HepG2 (cell line): Measurements from ENCODE around the gene TRRAP. TPM values are rescaled to one million over a fixed set of nuclear protein-coding genes. Genes with fewer than 3 reads are reported as not detected.
A peak's percentile ranks its signal among the peaks of the same experiment; 100 is the strongest.

Experiments
- ATAC-seq: fragments of 200-7000 bp; cut with Tn5 transposase; 3 replicates; pipeline ENCODE4 v1.9.1; 2020; ENCODE audit warnings: mild to moderate bottlenecking, moderate library complexity
- BruUV-seq: library from RNA; stranded (reverse); fragments of 400-500 nt; replicated peaks from 2 replicates; lab custom pipeline; 2021; lab: Mats Ljungman, UMichigan
- CTCF ChIA-PET: fragments of 300-600 bp; formaldehyde crosslinking; extraction: SDS; loops from one replicate; lab custom pipeline; 2021; ENCODE audit warnings: low total read pairs, inconsistent platforms, low intra/inter-chr PET ratio; lab: Yijun Ruan, JAX
- POLR2A ChIA-PET: fragments of 350-600 bp; sonication (Branson Sonifier 250); formaldehyde crosslinking; loops from one replicate; lab custom pipeline; 2020; ENCODE audit warnings: antibody characterized with exemption, inconsistent platforms; lab: Yijun Ruan, JAX
- DNase-seq: peaks from one replicate; pipeline ENCODE4 v3.0.0-alpha.2; 2015; ENCODE audit warnings: low spot score
- FAIRE-seq: peaks from 3 replicates; lab custom pipeline; 2011; peaks lifted over from hg19 to GRCh38; lab: Jason Lieb, UNC
- H2AFZ ChIP-seq: one replicate; pipeline ENCODE4 v1.6.1; 2011; ENCODE audit warnings: low read length, inconsistent platforms
- H3K27ac ChIP-seq: fragments of 300-600 bp; 3 replicates; pipeline ENCODE4 v1.8.0; 2011; ENCODE audit warnings: mixed run types, mild to moderate bottlenecking, mixed read lengths, low read length, inconsistent platforms; ENCODE audit not compliant: insufficient read depth; ENCODE audit errors: extremely low read length
- H3K27me3 ChIP-seq, 2 experiments: fragments of 200-600 bp in 1 of 2; 2 replicates in 1 of 2; 3 replicates in 1 of 2; pipeline versions ENCODE4 v1.6.0 to v1.8.0; 2011; ENCODE audit warnings: low read length in 2 of 2, mild to moderate bottlenecking in 2 of 2, moderate library complexity in 2 of 2, inconsistent platforms in 1 of 2; ENCODE audit not compliant: insufficient read depth in 2 of 2, control insufficient read depth in 1 of 2
- H3K36me3 ChIP-seq, 2 experiments: fragments of 200-600 bp in 1 of 2; replicated peaks in 1 of 2; 2 replicates in 1 of 2; 3 replicates in 1 of 2; pipeline versions ENCODE4 v1.5.1 to v1.8.0; 2011; ENCODE audit warnings: low read length in 2 of 2, inconsistent platforms in 1 of 2; ENCODE audit not compliant: insufficient read depth in 2 of 2, control insufficient read depth in 1 of 2
- H3K4me1 ChIP-seq: 2 replicates; pipeline ENCODE4 v1.5.1; 2012; ENCODE audit warnings: low read length, inconsistent platforms; ENCODE audit not compliant: insufficient read depth
- H3K4me2 ChIP-seq: 2 replicates; pipeline ENCODE4 v1.6.0; 2011; ENCODE audit warnings: low read depth, low read length, inconsistent platforms
- H3K4me3 ChIP-seq, 3 experiments: fragments of 200-600 bp in 1 of 3; sonication (generic), shearing (Covaris generic) in 1 of 3; replicated peaks in 1 of 3; 2 replicates each; pipeline ENCODE4 v1.5.1; 2011 to 2016; ENCODE audit warnings: low read length in 3 of 3, inconsistent platforms in 2 of 3, low read depth in 2 of 3, mild to moderate bottlenecking in 2 of 3, control low read depth in 1 of 3, mixed read lengths in 1 of 3; ENCODE audit not compliant: insufficient read depth in 1 of 3
- H3K79me2 ChIP-seq: one replicate; pipeline ENCODE4 v1.6.1; 2011; ENCODE audit warnings: low read length, inconsistent platforms; ENCODE audit not compliant: insufficient read depth
- H3K9ac ChIP-seq: 2 replicates; pipeline ENCODE4 v1.6.0; 2011; ENCODE audit warnings: mild to moderate bottlenecking, low read depth, low read length, inconsistent platforms; ENCODE audit not compliant: insufficient read depth
- H3K9me3 ChIP-seq: 2 replicates; pipeline ENCODE4 v1.5.1; 2012; ENCODE audit warnings: mild to moderate bottlenecking, low read length
- H4K20me1 ChIP-seq: 2 replicates; pipeline ENCODE4 v1.6.0; 2011; ENCODE audit warnings: inconsistent platforms, mild to moderate bottlenecking, low read length, moderate library complexity; ENCODE audit not compliant: insufficient read depth
- FOXO1 ChIP-seq: sonication (generic); formaldehyde crosslinking; IDR thresholded peaks from 2 replicates; pipeline ENCODE4 v1.4.0; 2020; ENCODE audit warnings: missing genetic modification reagents
- HNF1A ChIP-seq, 2 experiments: sonication (generic) in 1 of 2; formaldehyde crosslinking in 1 of 2; IDR thresholded peaks; 2 replicates each; pipeline versions ENCODE4 v1.4.0 to v1.6.1; 2016 to 2020; ENCODE audit warnings: borderline replicate concordance in 1 of 2, low read depth in 1 of 2, mild to moderate bottlenecking in 1 of 2, missing genetic modification reagents in 1 of 2
- KAT8 ChIP-seq: IDR thresholded peaks from 2 replicates; pipeline ENCODE4 v1.6.1; 2016; ENCODE audit warnings: missing genetic modification reagents, missing compliant biosample characterization
- NFIC ChIP-seq: IDR thresholded peaks from 2 replicates; pipeline ENCODE4 v1.6.1; 2012; ENCODE audit warnings: mild to moderate bottlenecking, low read length, inconsistent platforms
- PCBP2 ChIP-seq: fragments of 200-400 bp; formaldehyde crosslinking; optimal IDR thresholded peaks from 2 replicates; pipeline ENCODE3; 2018; ENCODE audit warnings: low read length, low read depth; ENCODE audit not compliant: poor library complexity, severe bottlenecking
- SMARCC2 ChIP-seq: fragments of 450-650 bp; IDR thresholded peaks from 2 replicates; pipeline ENCODE4 v1.6.1; 2017; ENCODE audit warnings: antibody characterized with exemption, mild to moderate bottlenecking
- ZNF24 ChIP-seq: fragments of 450-650 bp; IDR thresholded peaks from 2 replicates; pipeline ENCODE4 v1.6.1; 2017; ENCODE audit warnings: antibody characterized with exemption, mild to moderate bottlenecking
- ZNF296 ChIP-seq: sonication (generic); formaldehyde crosslinking; conservative IDR thresholded peaks from 2 replicates; pipeline ENCODE4 v1.5.0; 2020; ENCODE audit warnings: mild to moderate bottlenecking, missing genetic modification reagents
- ZNF335 ChIP-seq: sonication (generic); formaldehyde crosslinking; IDR thresholded peaks from 2 replicates; pipeline ENCODE4 v1.4.0; 2020; ENCODE audit warnings: missing genetic modification reagents
- ZNF670 ChIP-seq: sonication (generic); formaldehyde crosslinking; IDR thresholded peaks from 2 replicates; pipeline ENCODE4 v1.8.0; 2022; ENCODE audit warnings: mild to moderate bottlenecking, missing genetic modification reagents, borderline replicate concordance
- ZNF747 ChIP-seq: sonication (generic); formaldehyde crosslinking; IDR thresholded peaks from 2 replicates; pipeline ENCODE4 v1.8.1; 2023; ENCODE audit warnings: missing genetic modification reagents, mild to moderate bottlenecking, borderline replicate concordance
- ZNF788 ChIP-seq: sonication (generic); formaldehyde crosslinking; IDR thresholded peaks from 2 replicates; pipeline ENCODE4 v1.5.0; 2020; ENCODE audit warnings: mild to moderate bottlenecking, missing genetic modification reagents, borderline replicate concordance
- WGBS: methylation state at CpG from one replicate; pipeline ENCODE4 v1.1.6; 2017; ENCODE audit warnings: low lambda C conversion rate; 5-methylcytosine and 5-hydroxymethylcytosine counted together
- in situ Hi-C: cut with HindIII; loops from 2 replicates; pipeline ENCODE4 v1.10.0; 2017; ENCODE audit warnings: low pct_unique_long_range_greater_than_20kb; ENCODE audit not compliant: extremely low pct_ligation_motif_present
- intact Hi-C: fragments of 100-400 bp; cut with micrococcal nuclease; formaldehyde crosslinking; loops from one replicate; pipeline ENCODE4 v1.10.0; 2022; ENCODE audit not compliant: unreplicated experiment
- polyA plus RNA-seq, 8 experiments: library from polyadenylated mRNA; depleted of rRNA in 3 of 8; stranded (reverse) in 7 of 8; unstranded in 1 of 8; fragments of >200 nt; fragmentation: Illumina TruSeq in 4 of 8; extraction: Trizol in 4 of 8; gene quantifications; 2 replicates each; pipeline versions ENCODE4 v1.2.1 to v1.2.3, GENCODE V29; 2011 to 2016; ENCODE audit warnings: low read depth in 4 of 8, missing spikeins in 1 of 8, mixed read lengths in 1 of 8; ENCODE audit not compliant: insufficient read depth in 1 of 8
- total RNA-seq, 5 experiments: library from RNA; depleted of rRNA; stranded (reverse); fragments of >200 nt; fragmentation: Illumina TruSeq; extraction: Trizol; gene quantifications; 2 replicates each; pipeline ENCODE4 v1.2.3, GENCODE V29; 2016; ENCODE audit warnings: low read depth in 1 of 5

TRRAP gene
- total and polyA plus RNA-seq, 2 of the 13 experiments (the other 11 are each of a cell fraction or from before 2014, with no cell fraction given), result 8.6 to 10.5 TPM

GRCh38 chr7:98903246-98903645 is 24.9 kb downstream of the TRRAP start (continued):
- TF ChIP-seq HNF1A (IDR thresholded peaks at IDR 0.05; ENCODE audit: low read depth) (no peak), HNF1A (CRISPR knock-in tag; IDR thresholded peaks at IDR 0.05; ENCODE audit: borderline replicate concordance) (no peak), ZNF788 (CRISPR knock-in tag) (no peak), ZNF335 (no peak)

GRCh38 chr7:98907570-98907969 is 29.2 kb downstream of the TRRAP start:
- no TSS peak for BruUV-seq
- WGBS, result 95% methylated on average over 5 of the region's 5 CpGs
- H3K9ac ChIP-seq, result no peak overlapping the region
- no peak overlapping the region for H3K27ac ChIP-seq
- H3K9me3 ChIP-seq, result no peaks in the 10 kb centered on the region
- no peaks in the 10 kb centered on the region for H3K79me2 ChIP-seq
- no peak overlapping the region for H3K4me2 ChIP-seq
- CTCF ChIA-PET, result no interaction called here
- POLR2A ChIA-PET, result no interaction called here
- no peaks in the 10 kb centered on the region for H3K4me1 ChIP-seq
- H4K20me1 ChIP-seq, result no peaks in the 10 kb centered on the region
- intact Hi-C loops, result no loop called here
- ATAC-seq (peak; percentile 69), DNase-seq (no peak), FAIRE-seq (no peak)
- H2AFZ ChIP-seq, result no peak overlapping the region
- in situ Hi-C loops, result no loop called here
- H3K27me3 ChIP-seq, result no peaks in the 10 kb centered on the region
- peaks cover 24 to 84% of the 10 kb centered on the region in 2 experiments for H3K36me3 ChIP-seq
- H3K4me3 ChIP-seq, result no peak overlapping the region
- no peak for TF ChIP-seq ZNF296 (CRISPR knock-in tag)
- TF ChIP-seq NFIC, result no peak
- no peak for TF ChIP-seq KAT8 (CRISPR knock-in tag)
- no peak for TF ChIP-seq PCBP2
- no peak for TF ChIP-seq ZNF670 (CRISPR knock-in tag)
- TF ChIP-seq SMARCC2, result no peak
- no peak for TF ChIP-seq ZNF24
- no peak for TF ChIP-seq FOXO1
- no peak for TF ChIP-seq ZNF747
